GM12872 (cell line): Measurements from ENCODE around the gene FAM50A.

Experiments used
- CTCF ChIP-seq: IDR thresholded peaks from 3 replicates; pipeline ENCODE4 v1.5.1; 2011; ENCODE audit warnings: low read depth, mild to moderate bottlenecking, low read length, moderate library complexity; ENCODE audit not compliant: insufficient read depth

FAM50A gene

GRCh38 chrX:154470914-154471568 is 27.1 kb downstream of the FAM50A start:
- TF ChIP-seq CTCF, result no peak

GRCh38 chrX:154471839-154472684 is 28.1 kb downstream of the FAM50A start:
- no peak for TF ChIP-seq CTCF

DNA sequence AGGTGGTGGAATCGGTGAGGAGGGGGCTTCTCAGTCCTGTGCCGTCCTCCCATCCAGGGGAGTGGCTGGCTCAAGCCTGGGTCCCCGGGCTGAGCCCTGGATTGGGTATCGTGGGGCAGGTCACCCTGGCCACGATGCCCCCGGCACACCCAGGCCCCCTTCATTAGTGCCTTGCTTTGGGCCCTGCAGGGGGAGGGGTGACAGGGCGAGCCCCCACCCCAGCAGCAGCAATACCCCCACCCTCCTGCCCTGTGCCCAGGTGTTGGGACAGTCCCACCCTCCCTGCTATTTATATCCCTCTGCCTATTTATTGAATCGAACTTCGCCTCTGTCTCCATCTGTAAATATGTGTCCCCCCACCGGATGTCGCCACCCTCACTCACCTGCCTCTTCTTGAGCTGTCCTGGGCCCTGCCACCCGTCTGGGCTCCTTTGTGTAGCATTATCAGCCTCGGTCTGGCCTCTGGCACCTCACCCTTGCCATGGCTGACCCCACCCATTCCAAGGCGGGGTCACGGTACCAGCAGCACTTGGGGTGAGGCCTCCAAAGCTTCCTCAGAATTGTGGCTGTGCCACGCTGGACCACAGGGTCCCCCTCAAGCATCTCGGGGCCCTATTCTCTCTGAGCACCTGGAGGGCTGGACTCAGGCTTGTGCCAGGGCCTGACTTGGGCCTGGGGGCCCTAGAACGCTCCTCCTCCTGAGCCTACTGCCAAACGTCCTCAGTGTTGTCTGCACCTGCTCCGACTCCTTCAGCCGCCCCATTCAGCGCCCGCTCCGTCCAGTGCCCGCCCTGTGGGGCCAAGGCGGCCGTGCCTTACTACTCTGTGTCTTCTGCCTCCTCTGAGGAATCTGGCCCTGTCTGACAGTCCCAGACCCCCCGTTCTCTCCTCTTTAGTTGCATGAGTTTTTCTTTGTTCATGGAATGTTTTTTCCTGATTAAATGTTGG is 29.0 kb downstream of the FAM50A start:
- TF ChIP-seq CTCF, result no peak

DNA sequence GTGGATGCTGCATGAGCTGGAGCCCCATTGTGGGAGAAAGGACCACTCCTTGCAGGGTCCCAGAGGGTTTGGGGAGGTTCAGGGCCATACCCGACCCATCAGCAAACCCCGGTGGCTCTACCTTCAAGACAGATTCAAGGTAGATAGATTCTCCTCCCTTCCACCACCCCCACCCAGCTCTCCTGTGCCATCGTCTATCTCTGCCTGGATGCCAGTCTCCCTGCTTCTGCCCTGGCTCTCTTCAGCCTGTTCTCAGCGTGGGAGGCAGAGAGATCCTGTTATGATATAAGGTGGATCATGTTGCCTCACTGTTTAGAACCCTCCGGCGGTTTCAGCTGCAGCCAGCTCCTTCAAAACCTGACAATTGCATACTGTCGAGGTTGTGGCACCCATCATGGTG is 29.7 kb downstream of the FAM50A start:
- TF ChIP-seq CTCF, result no peak

DNA sequence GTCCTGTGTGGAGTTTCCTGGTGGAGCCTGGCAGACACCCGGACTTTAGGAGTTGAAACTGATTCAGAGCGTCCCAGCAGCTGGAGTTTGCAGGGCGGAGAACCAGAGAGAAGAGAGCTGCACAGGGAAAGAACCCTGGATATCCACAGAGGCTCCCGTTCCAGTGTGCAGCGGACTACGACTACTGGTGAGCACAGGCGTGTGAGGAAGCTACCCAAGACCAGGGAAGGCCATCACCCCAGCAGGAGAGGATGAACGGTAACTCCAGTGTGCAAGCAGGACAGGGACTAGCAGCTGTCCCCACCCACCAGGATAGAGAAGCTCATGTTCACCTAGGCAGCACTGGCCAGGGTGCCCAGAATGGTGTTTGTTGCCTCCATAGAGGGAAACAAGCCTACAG is 32.9 kb downstream of the FAM50A start:
- no peak for TF ChIP-seq CTCF

GRCh38 chrX:154477891-154478477 is 34.0 kb downstream of the FAM50A start:
- no peak for TF ChIP-seq CTCF
